Loucy (cell line): ENCODE results near the gene SECISBP2L.

ENCODE experiments used
- H2AFZ ChIP-seq: fragments of 200-600 bp; sonication (generic); 2 replicates; pipeline ENCODE4 v1.6.0; 2016; ENCODE audit warnings: antibody characterized with exemption, mild to moderate bottlenecking, low read length, moderate library complexity
- H3F3A ChIP-seq: fragments of 200-600 bp; 2 replicates; pipeline ENCODE4 v1.6.0; 2016; ENCODE audit warnings: antibody characterized with exemption, low read depth, mild to moderate bottlenecking
- H3K27me3 ChIP-seq: fragments of 200-600 bp; sonication (generic); 2 replicates; pipeline ENCODE4 v1.6.1; 2014; ENCODE audit warnings: low read length, mild to moderate bottlenecking; ENCODE audit not compliant: insufficient read depth, poor library complexity, severe bottlenecking
- H3K36me3 ChIP-seq: fragments of 200-600 bp; sonication (generic); 2 replicates; pipeline ENCODE4 v1.6.1; 2016; ENCODE audit warnings: low read length; ENCODE audit not compliant: insufficient read depth
- H3K4me1 ChIP-seq: fragments of 200-600 bp; sonication (generic); 2 replicates; pipeline ENCODE4 v1.5.1; 2014; ENCODE audit warnings: low read length, mild to moderate bottlenecking; ENCODE audit not compliant: insufficient read depth, poor library complexity, severe bottlenecking
- H3K4me2 ChIP-seq: fragments of 200-600 bp; sonication (generic); 2 replicates; pipeline ENCODE4 v1.6.0; 2014; ENCODE audit warnings: antibody characterized with exemption, low read length, low read depth, mild to moderate bottlenecking; ENCODE audit not compliant: poor library complexity, severe bottlenecking
- H3K4me3 ChIP-seq: fragments of 200-600 bp; sonication (generic); 2 replicates; pipeline ENCODE4 v1.5.1; 2014; ENCODE audit warnings: low read length, mild to moderate bottlenecking, mixed read lengths; ENCODE audit not compliant: poor library complexity, severe bottlenecking
- H3K79me2 ChIP-seq: fragments of 200-600 bp; sonication (generic); 2 replicates; pipeline ENCODE4 v1.6.1; 2014; ENCODE audit warnings: low read length; ENCODE audit not compliant: insufficient read depth
- H3K9ac ChIP-seq: fragments of 200-600 bp; sonication (generic); 2 replicates; pipeline ENCODE4 v1.6.0; 2014; ENCODE audit warnings: mild to moderate bottlenecking, low read depth, low read length, moderate library complexity; ENCODE audit not compliant: poor library complexity, severe bottlenecking
- H3K9me2 ChIP-seq: fragments of 200-600 bp; sonication (generic); replicated peaks from 2 replicates; pipeline ENCODE4 v1.6.1; 2016; ENCODE audit warnings: low read depth, low read length, mixed read lengths
- H3K9me3 ChIP-seq: fragments of 200-600 bp; sonication (generic); 2 replicates; pipeline ENCODE4 v1.6.1; 2014; ENCODE audit warnings: mild to moderate bottlenecking, antibody characterized with exemption, low read length, low read depth; ENCODE audit not compliant: insufficient read depth
- H4K20me1 ChIP-seq: fragments of 200-600 bp; sonication (generic); 2 replicates; pipeline ENCODE4 v1.6.0; 2014; ENCODE audit warnings: antibody characterized with exemption, low read length, mild to moderate bottlenecking; ENCODE audit not compliant: insufficient read depth, poor library complexity, severe bottlenecking
- EZH2phosphoT487 ChIP-seq: fragments of 200-600 bp; IDR thresholded peaks from 2 replicates; pipeline ENCODE4 v1.6.1; 2018; ENCODE audit warnings: antibody characterized with exemption, mild to moderate bottlenecking, moderate library complexity, borderline replicate concordance
- TF ChIP-seq, protein P1 (sequence below): fragments of 200-600 bp; sonication (generic); conservative IDR thresholded peaks from 2 replicates; pipeline ENCODE4 v1.5.1; 2014; ENCODE audit warnings: mild to moderate bottlenecking, antibody characterized with exemption, low read length

The SECISBP2L gene

DNA sequence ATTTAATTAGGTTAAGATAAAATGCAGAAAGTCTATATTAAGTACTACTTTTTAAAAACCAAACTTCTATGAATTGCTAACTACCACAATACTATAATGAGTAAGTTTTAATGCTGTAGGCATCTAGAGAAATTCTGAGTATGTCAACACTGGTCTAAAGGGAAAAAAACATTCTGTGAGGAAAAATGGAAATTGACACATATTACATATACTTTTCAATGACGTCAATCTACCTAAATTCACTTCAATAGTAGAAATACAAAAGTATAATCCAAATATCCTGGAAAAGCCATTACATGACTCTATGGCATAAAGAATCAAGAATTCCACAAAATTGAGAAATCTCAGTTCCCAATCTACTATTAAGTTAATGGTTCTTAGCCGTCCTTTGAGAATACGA, 2.2 kb downstream of the SECISBP2L start:
- Histone ChIP-seq H3K9ac (peak overlapping the region; percentile 78), H2AFZ (no peak overlapping the region), H3K27me3 (no peaks in the 10 kb centered on the region), H3K4me3 (peak overlapping the region; percentile 86), H3K9me3 (no peaks in the 10 kb centered on the region), H3K79me2 (peaks cover 53% of the 10 kb centered on the region), H3F3A (peaks cover 4% of the 10 kb centered on the region; the same call in 1 of the 2 replicates), H3K36me3 (no peaks in the 10 kb centered on the region), H3K4me2 (peak overlapping the region; percentile 94), H4K20me1 (peaks cover 33% of the 10 kb centered on the region), H3K9me2 (no peaks in the 10 kb centered on the region), H3K4me1 (peaks cover 32% of the 10 kb centered on the region)
- TF ChIP-seq, protein P1, sequence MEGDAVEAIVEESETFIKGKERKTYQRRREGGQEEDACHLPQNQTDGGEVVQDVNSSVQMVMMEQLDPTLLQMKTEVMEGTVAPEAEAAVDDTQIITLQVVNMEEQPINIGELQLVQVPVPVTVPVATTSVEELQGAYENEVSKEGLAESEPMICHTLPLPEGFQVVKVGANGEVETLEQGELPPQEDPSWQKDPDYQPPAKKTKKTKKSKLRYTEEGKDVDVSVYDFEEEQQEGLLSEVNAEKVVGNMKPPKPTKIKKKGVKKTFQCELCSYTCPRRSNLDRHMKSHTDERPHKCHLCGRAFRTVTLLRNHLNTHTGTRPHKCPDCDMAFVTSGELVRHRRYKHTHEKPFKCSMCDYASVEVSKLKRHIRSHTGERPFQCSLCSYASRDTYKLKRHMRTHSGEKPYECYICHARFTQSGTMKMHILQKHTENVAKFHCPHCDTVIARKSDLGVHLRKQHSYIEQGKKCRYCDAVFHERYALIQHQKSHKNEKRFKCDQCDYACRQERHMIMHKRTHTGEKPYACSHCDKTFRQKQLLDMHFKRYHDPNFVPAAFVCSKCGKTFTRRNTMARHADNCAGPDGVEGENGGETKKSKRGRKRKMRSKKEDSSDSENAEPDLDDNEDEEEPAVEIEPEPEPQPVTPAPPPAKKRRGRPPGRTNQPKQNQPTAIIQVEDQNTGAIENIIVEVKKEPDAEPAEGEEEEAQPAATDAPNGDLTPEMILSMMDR: no peak
- no peak for TF ChIP-seq EZH2phosphoT487

DNA sequence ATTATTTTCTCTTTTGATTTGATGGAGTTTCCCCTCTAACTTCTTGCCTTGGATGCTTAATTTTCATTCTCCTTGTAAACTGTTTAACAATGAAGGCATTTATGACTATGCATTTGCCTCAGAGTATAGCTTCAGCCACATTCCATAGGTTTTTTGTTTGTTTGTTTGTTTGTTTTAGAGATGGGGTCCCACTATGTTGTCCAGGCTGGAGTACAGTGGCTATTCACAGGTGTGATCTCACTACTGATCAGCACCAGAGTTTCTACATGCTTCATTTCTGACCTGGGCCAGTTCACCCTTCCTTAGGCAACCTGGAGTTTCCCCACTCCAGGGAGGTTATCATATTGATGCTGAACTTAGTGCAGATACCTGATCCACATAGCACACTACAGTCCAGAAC, 4.1 kb downstream of the SECISBP2L start:
- no peaks in the 10 kb centered on the region for H3K36me3 ChIP-seq
- no peaks in the 10 kb centered on the region for H3K9me3 ChIP-seq
- no peaks in the 10 kb centered on the region for H3F3A ChIP-seq
- H3K9ac ChIP-seq: no peak overlapping the region
- TF ChIP-seq EZH2phosphoT487: no peak
- TF ChIP-seq, protein P1: no peak
- H2AFZ ChIP-seq: no peak overlapping the region
- H3K9me2 ChIP-seq: no peaks in the 10 kb centered on the region
- peaks cover 41% of the 10 kb centered on the region for H3K4me1 ChIP-seq
- peaks cover 58% of the 10 kb centered on the region for H3K79me2 ChIP-seq
- H3K4me3 ChIP-seq: peak overlapping the region; percentile 9
- H3K4me2 ChIP-seq: peak overlapping the region; percentile 43
- H4K20me1 ChIP-seq: peaks cover 39% of the 10 kb centered on the region
- no peaks in the 10 kb centered on the region for H3K27me3 ChIP-seq

DNA sequence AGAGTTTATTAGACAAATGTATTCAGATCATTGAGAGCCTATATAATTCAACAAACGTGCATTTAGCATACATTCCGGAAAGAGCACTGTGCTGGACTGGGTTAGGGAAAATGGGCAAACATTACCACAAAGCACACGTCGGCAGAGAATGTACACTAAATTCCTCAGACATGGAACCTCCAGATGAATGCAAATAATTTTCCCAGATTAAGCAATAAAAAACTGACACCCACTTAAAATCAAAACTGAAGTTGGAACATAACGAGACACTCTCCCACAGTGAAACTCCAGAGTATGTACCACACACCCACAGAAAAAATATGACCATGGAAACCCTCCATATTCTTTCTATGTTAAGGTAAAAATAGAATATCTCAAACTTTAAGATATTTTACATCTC, 4.8 kb downstream of the SECISBP2L start:
- Histone ChIP-seq H3K9ac (no peak overlapping the region), H4K20me1 (peaks cover 39% of the 10 kb centered on the region), H3K9me2 (no peaks in the 10 kb centered on the region), H3K36me3 (peaks cover 3% of the 10 kb centered on the region; the same call in 1 of the 2 replicates), H2AFZ (no peak overlapping the region), H3K4me2 (peak overlapping the region; percentile 43), H3K79me2 (peaks cover 58% of the 10 kb centered on the region), H3K9me3 (no peaks in the 10 kb centered on the region), H3K27me3 (no peaks in the 10 kb centered on the region), H3K4me1 (peaks cover 41% of the 10 kb centered on the region), H3K4me3 (peak overlapping the region; percentile 15), H3F3A (no peaks in the 10 kb centered on the region)
- TF ChIP-seq, protein P1: no peak
